ENCODE data around the gene XIRP1. TPM values are rescaled to one million over a fixed set of nuclear protein-coding genes. Genes with fewer than 3 reads are reported as not detected.

Gene XIRP1
- polyA plus RNA-seq, 1 donor: 0.25 TPM

GRCh38 chr3:39142067-39142466 is 50.3 kb downstream of the XIRP1 start:
- no peak for DNase-seq

- no peak for DNase-seq
Measured at GRCh38 chr3:39141171-39141995, 51.0 kb downstream of the XIRP1 start.

- DNase-seq: no peak
Measured at GRCh38 chr3:39140341-39140971, 51.9 kb downstream of the XIRP1 start.

GRCh38 chr3:39139442-39139841 is 53.0 kb downstream of the XIRP1 start:
- DNase-seq: no peak

- no peak for DNase-seq
Measured at GRCh38 chr3:39138804-39139415, 53.5 kb downstream of the XIRP1 start.

- no peak for DNase-seq
Measured at GRCh38 chr3:39137991-39138803, 54.2 kb downstream of the XIRP1 start.

GRCh38 chr3:39137435-39137936 is 54.9 kb downstream of the XIRP1 start:
- DNase-seq: no peak

- no peak for DNase-seq
Measured at GRCh38 chr3:39136533-39137434, 55.6 kb downstream of the XIRP1 start.

GRCh38 chr3:39135170-39135805 is 57.1 kb downstream of the XIRP1 start:
- DNase-seq: no peak

- no peak for DNase-seq
Measured at GRCh38 chr3:39134305-39134704, 58.1 kb downstream of the XIRP1 start.

- DNase-seq: no peak
Measured at GRCh38 chr3:39133822-39134221, 58.6 kb downstream of the XIRP1 start.

Other genes with a start within 250 kb of the XIRP1 start
- gene SCN11A, start 140.7 kb downstream of the XIRP1 start, polyA plus RNA-seq (ENCODE audit: insufficient read length): 1.8 TPM
- 117 TPM for gene WDR48, start 140.6 kb downstream of the XIRP1 start, polyA plus RNA-seq (ENCODE audit: insufficient read length)
- gene GORASP1, start 85.0 kb downstream of the XIRP1 start, polyA plus RNA-seq (ENCODE audit: insufficient read length): 70.2 TPM
- gene TTC21A, start 84.9 kb downstream of the XIRP1 start, polyA plus RNA-seq (ENCODE audit: insufficient read length): 16.2 TPM
- 7.8 TPM for gene CSRNP1, start 39.0 kb downstream of the XIRP1 start, polyA plus RNA-seq (ENCODE audit: insufficient read length)
- gene CX3CR1, start 87.4 kb upstream of the XIRP1 start, polyA plus RNA-seq (ENCODE audit: insufficient read length): 4.7 TPM
- not detected for gene CCR8, start 137.1 kb upstream of the XIRP1 start, polyA plus RNA-seq (ENCODE audit: insufficient read length)
- 39.8 TPM for gene SLC25A38, start 190.8 kb upstream of the XIRP1 start, polyA plus RNA-seq (ENCODE audit: insufficient read length)
- gene RPSA, start 214.1 kb upstream of the XIRP1 start, polyA plus RNA-seq (ENCODE audit: insufficient read length): 1,388 TPM

Measured in left kidney (tissue), 2 donors.